HepG2 (cell line): Measurements from ENCODE around the gene RBM28. TPM values are rescaled to one million over a fixed set of nuclear protein-coding genes. Genes with fewer than 3 reads are reported as not detected.

ENCODE experiments used
- ATAC-seq: fragments of 200-7000 bp; cut with Tn5 transposase; 3 replicates; pipeline ENCODE4 v1.9.1; 2020; ENCODE audit warnings: mild to moderate bottlenecking, moderate library complexity
- BruUV-seq: library from RNA; stranded (reverse); fragments of 400-500 nt; replicated peaks from 2 replicates; lab custom pipeline; 2021; lab: Mats Ljungman, UMichigan
- CTCF ChIA-PET: fragments of 300-600 bp; formaldehyde crosslinking; extraction: SDS; loops from one replicate; lab custom pipeline; 2021; ENCODE audit warnings: low total read pairs, inconsistent platforms, low intra/inter-chr PET ratio; lab: Yijun Ruan, JAX
- POLR2A ChIA-PET: fragments of 350-600 bp; sonication (Branson Sonifier 250); formaldehyde crosslinking; loops from one replicate; lab custom pipeline; 2020; ENCODE audit warnings: antibody characterized with exemption, inconsistent platforms; lab: Yijun Ruan, JAX
- DNase-seq: peaks from one replicate; pipeline ENCODE4 v3.0.0-alpha.2; 2015; ENCODE audit warnings: low spot score
- FAIRE-seq: peaks from 3 replicates; lab custom pipeline; 2011; peaks lifted over from hg19 to GRCh38; lab: Jason Lieb, UNC
- H2AFZ ChIP-seq: one replicate; pipeline ENCODE4 v1.6.1; 2011; ENCODE audit warnings: low read length, inconsistent platforms
- H3K27ac ChIP-seq: fragments of 300-600 bp; 3 replicates; pipeline ENCODE4 v1.8.0; 2011; ENCODE audit warnings: mixed run types, mild to moderate bottlenecking, mixed read lengths, low read length, inconsistent platforms; ENCODE audit not compliant: insufficient read depth; ENCODE audit errors: extremely low read length
- H3K27me3 ChIP-seq, 2 experiments: fragments of 200-600 bp in 1 of 2; 2 replicates in 1 of 2; 3 replicates in 1 of 2; pipeline versions ENCODE4 v1.6.0 to v1.8.0; 2011; ENCODE audit warnings: low read length in 2 of 2, mild to moderate bottlenecking in 2 of 2, moderate library complexity in 2 of 2, inconsistent platforms in 1 of 2; ENCODE audit not compliant: insufficient read depth in 2 of 2, control insufficient read depth in 1 of 2
- H3K36me3 ChIP-seq, 2 experiments: fragments of 200-600 bp in 1 of 2; replicated peaks in 1 of 2; 2 replicates in 1 of 2; 3 replicates in 1 of 2; pipeline versions ENCODE4 v1.5.1 to v1.8.0; 2011; ENCODE audit warnings: low read length in 2 of 2, inconsistent platforms in 1 of 2; ENCODE audit not compliant: insufficient read depth in 2 of 2, control insufficient read depth in 1 of 2
- H3K4me1 ChIP-seq: 2 replicates; pipeline ENCODE4 v1.5.1; 2012; ENCODE audit warnings: low read length, inconsistent platforms; ENCODE audit not compliant: insufficient read depth
- H3K4me2 ChIP-seq: 2 replicates; pipeline ENCODE4 v1.6.0; 2011; ENCODE audit warnings: low read depth, low read length, inconsistent platforms
- H3K4me3 ChIP-seq, 3 experiments: fragments of 200-600 bp in 1 of 3; sonication (generic), shearing (Covaris generic) in 1 of 3; replicated peaks in 1 of 3; 2 replicates each; pipeline ENCODE4 v1.5.1; 2011 to 2016; ENCODE audit warnings: low read length in 3 of 3, inconsistent platforms in 2 of 3, low read depth in 2 of 3, mild to moderate bottlenecking in 2 of 3, control low read depth in 1 of 3, mixed read lengths in 1 of 3; ENCODE audit not compliant: insufficient read depth in 1 of 3
- H3K79me2 ChIP-seq: one replicate; pipeline ENCODE4 v1.6.1; 2011; ENCODE audit warnings: low read length, inconsistent platforms; ENCODE audit not compliant: insufficient read depth
- H3K9ac ChIP-seq: 2 replicates; pipeline ENCODE4 v1.6.0; 2011; ENCODE audit warnings: mild to moderate bottlenecking, low read depth, low read length, inconsistent platforms; ENCODE audit not compliant: insufficient read depth
- H3K9me3 ChIP-seq: 2 replicates; pipeline ENCODE4 v1.5.1; 2012; ENCODE audit warnings: mild to moderate bottlenecking, low read length
- H4K20me1 ChIP-seq: 2 replicates; pipeline ENCODE4 v1.6.0; 2011; ENCODE audit warnings: inconsistent platforms, mild to moderate bottlenecking, low read length, moderate library complexity; ENCODE audit not compliant: insufficient read depth
- PITX1 ChIP-seq: sonication (generic); formaldehyde crosslinking; IDR thresholded peaks from 2 replicates; pipeline ENCODE4 v1.5.1; 2020; ENCODE audit warnings: mild to moderate bottlenecking, missing genetic modification reagents
- SIN3A ChIP-seq: IDR thresholded peaks from 2 replicates; pipeline ENCODE4 v1.6.1; 2011; ENCODE audit warnings: low read depth, mild to moderate bottlenecking, control low read depth, low read length, borderline replicate concordance
- SRSF1 ChIP-seq: fragments of 200-400 bp; formaldehyde crosslinking; optimal IDR thresholded peaks from 2 replicates; pipeline ENCODE3; 2017; ENCODE audit warnings: mild to moderate bottlenecking, low read depth, low read length, moderate library complexity
- ZBTB7A ChIP-seq: sonication (generic); formaldehyde crosslinking; IDR thresholded peaks from 2 replicates; pipeline ENCODE4 v1.8.0; 2022; ENCODE audit warnings: mild to moderate bottlenecking, missing genetic modification reagents
- ZFAT ChIP-seq: sonication (generic); formaldehyde crosslinking; conservative IDR thresholded peaks from 2 replicates; pipeline ENCODE4 v1.8.1; 2023; ENCODE audit warnings: missing genetic modification reagents, inconsistent platforms
- ZNF260 ChIP-seq: sonication (generic); formaldehyde crosslinking; IDR thresholded peaks from 2 replicates; pipeline ENCODE4 v1.4.0; 2020; ENCODE audit warnings: missing genetic modification reagents, low read depth, mild to moderate bottlenecking, borderline replicate concordance
- ZNF367 ChIP-seq: sonication (generic); formaldehyde crosslinking; IDR thresholded peaks from 2 replicates; pipeline ENCODE4 v1.4.0; 2020; ENCODE audit warnings: missing genetic modification reagents, borderline replicate concordance
- ZNF432 ChIP-seq: sonication (generic); formaldehyde crosslinking; IDR thresholded peaks from 2 replicates; pipeline ENCODE4 v1.5.0; 2020; ENCODE audit warnings: missing genetic modification reagents, mild to moderate bottlenecking, borderline replicate concordance
- ZNF446 ChIP-seq: sonication (generic); formaldehyde crosslinking; IDR thresholded peaks from 2 replicates; pipeline ENCODE4 v1.5.0; 2020; ENCODE audit warnings: mild to moderate bottlenecking, missing genetic modification reagents
- WGBS: methylation state at CpG from one replicate; pipeline ENCODE4 v1.1.6; 2017; ENCODE audit warnings: low lambda C conversion rate; 5-methylcytosine and 5-hydroxymethylcytosine counted together
- in situ Hi-C: cut with HindIII; loops from 2 replicates; pipeline ENCODE4 v1.10.0; 2017; ENCODE audit warnings: low pct_unique_long_range_greater_than_20kb; ENCODE audit not compliant: extremely low pct_ligation_motif_present
- intact Hi-C: fragments of 100-400 bp; cut with micrococcal nuclease; formaldehyde crosslinking; loops from one replicate; pipeline ENCODE4 v1.10.0; 2022; ENCODE audit not compliant: unreplicated experiment
- polyA plus RNA-seq, 8 experiments: library from polyadenylated mRNA; depleted of rRNA in 3 of 8; stranded (reverse) in 7 of 8; unstranded in 1 of 8; fragments of >200 nt; fragmentation: Illumina TruSeq in 4 of 8; extraction: Trizol in 4 of 8; gene quantifications; 2 replicates each; pipeline versions ENCODE4 v1.2.1 to v1.2.3, GENCODE V29; 2011 to 2016; ENCODE audit warnings: low read depth in 4 of 8, missing spikeins in 1 of 8, mixed read lengths in 1 of 8; ENCODE audit not compliant: insufficient read depth in 1 of 8
- total RNA-seq, 5 experiments: library from RNA; depleted of rRNA; stranded (reverse); fragments of >200 nt; fragmentation: Illumina TruSeq; extraction: Trizol; gene quantifications; 2 replicates each; pipeline ENCODE4 v1.2.3, GENCODE V29; 2016; ENCODE audit warnings: low read depth in 1 of 5
- TF ChIP-seq, protein P1 (sequence below): sonication (generic); formaldehyde crosslinking; IDR thresholded peaks from 2 replicates; pipeline ENCODE4 v1.5.1; 2020; ENCODE audit warnings: missing genetic modification reagents, mild to moderate bottlenecking, borderline replicate concordance
- TF ChIP-seq, protein P2 (sequence below): sonication (generic); formaldehyde crosslinking; conservative IDR thresholded peaks from 2 replicates; pipeline ENCODE4 v1.8.0; 2022; ENCODE audit warnings: mild to moderate bottlenecking, moderate library complexity, missing genetic modification reagents
- TF ChIP-seq, protein P3 (sequence below): sonication (generic); formaldehyde crosslinking; IDR thresholded peaks from 2 replicates; pipeline ENCODE4 v1.4.0; 2020; ENCODE audit warnings: missing genetic modification reagents
- TF ChIP-seq, protein P4 (sequence below): sonication (generic); formaldehyde crosslinking; IDR thresholded peaks from 2 replicates; pipeline ENCODE4 v1.5.0; 2020; ENCODE audit warnings: missing genetic modification reagents

RBM28 gene
- total and polyA plus RNA-seq, 2 of the 13 experiments (the other 11 are each of a cell fraction or from before 2014, with no cell fraction given), result 20.5 to 49.0 TPM

GRCh38 chr7:128380483-128381106, 36.9 kb upstream of the RBM28 start:
- TF ChIP-seq ZNF260 (CRISPR knock-in tag) (no peak), ZNF432 (CRISPR knock-in tag) (no peak), SIN3A (no peak), ZNF367 (CRISPR knock-in tag) (no peak), ZNF446 (no peak), ZFAT (no peak), SRSF1 (no peak), PITX1 (CRISPR knock-in tag) (no peak), ZBTB7A (no peak)
- TF ChIP-seq, protein P1, sequence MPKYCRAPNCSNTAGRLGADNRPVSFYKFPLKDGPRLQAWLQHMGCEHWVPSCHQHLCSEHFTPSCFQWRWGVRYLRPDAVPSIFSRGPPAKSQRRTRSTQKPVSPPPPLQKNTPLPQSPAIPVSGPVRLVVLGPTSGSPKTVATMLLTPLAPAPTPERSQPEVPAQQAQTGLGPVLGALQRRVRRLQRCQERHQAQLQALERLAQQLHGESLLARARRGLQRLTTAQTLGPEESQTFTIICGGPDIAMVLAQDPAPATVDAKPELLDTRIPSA (CRISPR knock-in tag), result no peak
- TF ChIP-seq, protein P2, sequence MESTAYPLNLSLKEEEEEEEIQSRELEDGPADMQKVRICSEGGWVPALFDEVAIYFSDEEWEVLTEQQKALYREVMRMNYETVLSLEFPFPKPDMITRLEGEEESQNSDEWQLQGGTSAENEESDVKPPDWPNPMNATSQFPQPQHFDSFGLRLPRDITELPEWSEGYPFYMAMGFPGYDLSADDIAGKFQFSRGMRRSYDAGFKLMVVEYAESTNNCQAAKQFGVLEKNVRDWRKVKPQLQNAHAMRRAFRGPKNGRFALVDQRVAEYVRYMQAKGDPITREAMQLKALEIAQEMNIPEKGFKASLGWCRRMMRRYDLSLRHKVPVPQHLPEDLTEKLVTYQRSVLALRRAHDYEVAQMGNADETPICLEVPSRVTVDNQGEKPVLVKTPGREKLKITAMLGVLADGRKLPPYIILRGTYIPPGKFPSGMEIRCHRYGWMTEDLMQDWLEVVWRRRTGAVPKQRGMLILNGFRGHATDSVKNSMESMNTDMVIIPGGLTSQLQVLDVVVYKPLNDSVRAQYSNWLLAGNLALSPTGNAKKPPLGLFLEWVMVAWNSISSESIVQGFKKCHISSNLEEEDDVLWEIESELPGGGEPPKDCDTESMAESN (CRISPR knock-in tag), result no peak
- TF ChIP-seq, protein P3, sequence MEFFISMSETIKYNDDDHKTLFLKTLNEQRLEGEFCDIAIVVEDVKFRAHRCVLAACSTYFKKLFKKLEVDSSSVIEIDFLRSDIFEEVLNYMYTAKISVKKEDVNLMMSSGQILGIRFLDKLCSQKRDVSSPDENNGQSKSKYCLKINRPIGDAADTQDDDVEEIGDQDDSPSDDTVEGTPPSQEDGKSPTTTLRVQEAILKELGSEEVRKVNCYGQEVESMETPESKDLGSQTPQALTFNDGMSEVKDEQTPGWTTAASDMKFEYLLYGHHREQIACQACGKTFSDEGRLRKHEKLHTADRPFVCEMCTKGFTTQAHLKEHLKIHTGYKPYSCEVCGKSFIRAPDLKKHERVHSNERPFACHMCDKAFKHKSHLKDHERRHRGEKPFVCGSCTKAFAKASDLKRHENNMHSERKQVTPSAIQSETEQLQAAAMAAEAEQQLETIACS (CRISPR knock-in tag), result no peak
- TF ChIP-seq, protein P4, sequence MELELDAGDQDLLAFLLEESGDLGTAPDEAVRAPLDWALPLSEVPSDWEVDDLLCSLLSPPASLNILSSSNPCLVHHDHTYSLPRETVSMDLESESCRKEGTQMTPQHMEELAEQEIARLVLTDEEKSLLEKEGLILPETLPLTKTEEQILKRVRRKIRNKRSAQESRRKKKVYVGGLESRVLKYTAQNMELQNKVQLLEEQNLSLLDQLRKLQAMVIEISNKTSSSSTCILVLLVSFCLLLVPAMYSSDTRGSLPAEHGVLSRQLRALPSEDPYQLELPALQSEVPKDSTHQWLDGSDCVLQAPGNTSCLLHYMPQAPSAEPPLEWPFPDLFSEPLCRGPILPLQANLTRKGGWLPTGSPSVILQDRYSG, result no peak
- TF ChIP-seq, all 625 proteins: peak for 0
- Histone ChIP-seq H4K20me1 (0 out of 2 replicates have a peak, but pooled peaks cover 2% of the 10 kb centered on the region), H3K9ac (no peak overlapping the region), H3K27ac (no peak overlapping the region), H3K27me3 (peaks cover 1 to 23% of the 10 kb centered on the region in 2 experiments; a peak in 3 of 5 replicates), H3K4me2 (no peak overlapping the region), H2AFZ (no peak overlapping the region), H3K9me3 (no peaks in the 10 kb centered on the region), H3K36me3 (no peaks in the 10 kb centered on the region), H3K79me2 (no peaks in the 10 kb centered on the region), H3K4me3 (no peak overlapping the region), H3K4me1 (0 out of 2 replicates have a peak, but pooled peaks cover 2% of the 10 kb centered on the region)
- ChIA-PET CTCF (no interaction called here), POLR2A (no interaction called here)
- intact Hi-C loops (no loop called here), in situ Hi-C loops (loop anchor here (5.0 kb wide), 1 partner anchor 33 kb away; no protein-coding TSS in a partner anchor)
- DNase-seq (no peak), FAIRE-seq (no peak), ATAC-seq (no peak; the same call in 2 of the 3 replicates)
- BruUV-seq, result no TSS peak
- WGBS, result 14% methylated on average over 2 of the region's 3 CpGs
